ENCODE measurements around the gene NKAIN2. TPM values are rescaled to one million over a fixed set of nuclear protein-coding genes. Genes with fewer than 3 reads are reported as not detected.

Gene NKAIN2
- polyA plus RNA-seq, 1 donor (not counting 4 experiments of a cell fraction or from before 2014, with no cell fraction given) = 0.13 TPM

- TF ChIP-seq CTCF (optimal IDR thresholded peaks at IDR 0.05 in 1 of 3, IDR thresholded peaks at IDR 0.05 in 1 of 3, conservative IDR thresholded peaks at IDR 0.05 in 1 of 3; ENCODE audit: extremely low read depth in 1 of 3, insufficient read depth in 2 of 3, low read length in 3 of 3) = no peak
- TF ChIP-seq EZH2 (IDR thresholded peaks at IDR 0.05; ENCODE audit: low read length) = no peak
- Histone ChIP-seq H2AFZ (ENCODE audit: control insufficient read depth, low read length) (no peak overlapping the region), H3K27ac (ENCODE audit: control insufficient read depth, insufficient read depth, low read length) (no peak overlapping the region), H3K36me3 (ENCODE audit: control insufficient read depth in 2 of 2, extremely low read depth in 1 of 2, insufficient read depth in 2 of 2, low read length in 2 of 2) (no peaks in the 10 kb centered on the region), H3K27me3 (ENCODE audit: control insufficient read depth, extremely low read depth, insufficient read depth, low read length) (no peaks in the 10 kb centered on the region), H3K9ac (ENCODE audit: control insufficient read depth, extremely low read depth, insufficient read depth, low read length) (no peak overlapping the region), H4K20me1 (ENCODE audit: control insufficient read depth, extremely low read depth, insufficient read depth, low read length) (no peaks in the 10 kb centered on the region), H3K4me3 (ENCODE audit: control insufficient read depth in 2 of 3, extremely low read depth in 1 of 3, insufficient read depth in 2 of 3, low read depth in 1 of 3, low read length in 3 of 3) (no peak overlapping the region), H3K9me1 (ENCODE audit: control insufficient read depth, extremely low read depth, insufficient read depth, low read length) (no peaks in the 10 kb centered on the region), H3K4me2 (ENCODE audit: control insufficient read depth, extremely low read depth, insufficient read depth, low read depth, low read length) (no peak overlapping the region), H3K79me2 (ENCODE audit: control insufficient read depth, insufficient read depth, low read length) (no peaks in the 10 kb centered on the region), H3K4me1 (ENCODE audit: control insufficient read depth, extremely low read depth, insufficient read depth, low read length) (no peaks in the 10 kb centered on the region), H3K9me3 (ENCODE audit: control insufficient read depth, low read depth, low read length) (no peaks in the 10 kb centered on the region)
- dilution Hi-C loops (cut with MboI; ENCODE audit: extremely low pct_ligation_motif_present, low sequenced_read_pairs) = no loop called here
- no peak for FAIRE-seq
- DNase-seq (ENCODE audit: low read depth, low spot score) = no peak
Measured at GRCh38 chr6:123994168-123994567, 190.5 kb downstream of the NKAIN2 start.

GRCh38 chr6:123994891-123995635 lies 191.4 kb downstream of the NKAIN2 start:
- no peaks in the 10 kb centered on the region for H3K27me3 ChIP-seq (ENCODE audit: control insufficient read depth, extremely low read depth, insufficient read depth, low read length)
- H3K9ac ChIP-seq (ENCODE audit: control insufficient read depth, extremely low read depth, insufficient read depth, low read length) = no peak overlapping the region
- no peak for TF ChIP-seq EZH2 (IDR thresholded peaks at IDR 0.05; ENCODE audit: low read length)
- TF ChIP-seq CTCF (optimal IDR thresholded peaks at IDR 0.05 in 1 of 3, IDR thresholded peaks at IDR 0.05 in 1 of 3, conservative IDR thresholded peaks at IDR 0.05 in 1 of 3; ENCODE audit: extremely low read depth in 1 of 3, insufficient read depth in 2 of 3, low read length in 3 of 3) = no peak
- no peaks in the 10 kb centered on the region for H3K9me1 ChIP-seq (ENCODE audit: control insufficient read depth, extremely low read depth, insufficient read depth, low read length)
- H3K4me1 ChIP-seq (ENCODE audit: control insufficient read depth, extremely low read depth, insufficient read depth, low read length) = no peaks in the 10 kb centered on the region
- no peaks in the 10 kb centered on the region for H3K79me2 ChIP-seq (ENCODE audit: control insufficient read depth, insufficient read depth, low read length)
- dilution Hi-C loops (cut with MboI; ENCODE audit: extremely low pct_ligation_motif_present, low sequenced_read_pairs) = no loop called here
- H3K27ac ChIP-seq (ENCODE audit: control insufficient read depth, insufficient read depth, low read length) = no peak overlapping the region
- no peak overlapping the region for H3K4me2 ChIP-seq (ENCODE audit: control insufficient read depth, extremely low read depth, insufficient read depth, low read depth, low read length)
- no peak overlapping the region for H3K4me3 ChIP-seq (ENCODE audit: control insufficient read depth in 2 of 3, extremely low read depth in 1 of 3, insufficient read depth in 2 of 3, low read depth in 1 of 3, low read length in 3 of 3)
- no peak overlapping the region for H2AFZ ChIP-seq (ENCODE audit: control insufficient read depth, low read length)
- DNase-seq (ENCODE audit: low read depth, low spot score) (no peak), FAIRE-seq (no peak)
- H3K9me3 ChIP-seq (ENCODE audit: control insufficient read depth, low read depth, low read length) = no peaks in the 10 kb centered on the region
- H4K20me1 ChIP-seq (ENCODE audit: control insufficient read depth, extremely low read depth, insufficient read depth, low read length) = no peaks in the 10 kb centered on the region
- H3K36me3 ChIP-seq (ENCODE audit: control insufficient read depth in 2 of 2, extremely low read depth in 1 of 2, insufficient read depth in 2 of 2, low read length in 2 of 2) = no peaks in the 10 kb centered on the region
